Raji (cell line): ENCODE measurements around the gene CTU2.
A peak's percentile ranks its signal among the peaks of the same experiment; 100 is the strongest.

Experiments
- POLR2A ChIP-seq: IDR thresholded peaks from 2 replicates; pipeline ENCODE4 v1.6.1; 2011; ENCODE audit warnings: low read depth, low read length, control low read depth; ENCODE audit not compliant: insufficient read depth

The CTU2 gene

GRCh38 chr16:88698646-88699045, 7.7 kb upstream of the CTU2 start:
- no peak for TF ChIP-seq POLR2A

GRCh38 chr16:88699180-88699579, 7.1 kb upstream of the CTU2 start:
- no peak for TF ChIP-seq POLR2A

DNA sequence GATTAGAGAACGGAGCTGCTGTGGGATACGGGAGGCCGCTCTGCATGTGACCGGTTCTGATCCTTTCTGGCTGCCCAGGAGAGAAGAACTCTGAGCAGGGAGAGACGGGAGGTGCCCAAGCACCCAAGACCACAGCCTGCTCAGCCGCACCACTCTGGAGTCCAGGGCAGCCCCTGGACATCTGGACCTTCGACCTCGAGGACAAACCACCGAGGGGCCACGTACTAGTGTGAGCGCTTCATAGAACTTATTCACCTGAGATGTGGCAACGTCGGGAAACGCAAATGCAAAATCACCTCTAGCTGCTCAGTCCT, 6.0 kb upstream of the CTU2 start:
- TF ChIP-seq POLR2A, result no peak

GRCh38 chr16:88700636-88701482, 5.4 kb upstream of the CTU2 start:
- TF ChIP-seq POLR2A, result 0 out of 2 replicates have a peak, but pooled peaks have one; percentile 23

- no peak for TF ChIP-seq POLR2A
Measured at GRCh38 chr16:88701581-88702370, 4.5 kb upstream of the CTU2 start.

- TF ChIP-seq POLR2A, result no peak
Measured at GRCh38 chr16:88702371-88703210, 3.7 kb upstream of the CTU2 start.

GRCh38 chr16:88703486-88704309, 2.6 kb upstream of the CTU2 start:
- no peak for TF ChIP-seq POLR2A

DNA sequence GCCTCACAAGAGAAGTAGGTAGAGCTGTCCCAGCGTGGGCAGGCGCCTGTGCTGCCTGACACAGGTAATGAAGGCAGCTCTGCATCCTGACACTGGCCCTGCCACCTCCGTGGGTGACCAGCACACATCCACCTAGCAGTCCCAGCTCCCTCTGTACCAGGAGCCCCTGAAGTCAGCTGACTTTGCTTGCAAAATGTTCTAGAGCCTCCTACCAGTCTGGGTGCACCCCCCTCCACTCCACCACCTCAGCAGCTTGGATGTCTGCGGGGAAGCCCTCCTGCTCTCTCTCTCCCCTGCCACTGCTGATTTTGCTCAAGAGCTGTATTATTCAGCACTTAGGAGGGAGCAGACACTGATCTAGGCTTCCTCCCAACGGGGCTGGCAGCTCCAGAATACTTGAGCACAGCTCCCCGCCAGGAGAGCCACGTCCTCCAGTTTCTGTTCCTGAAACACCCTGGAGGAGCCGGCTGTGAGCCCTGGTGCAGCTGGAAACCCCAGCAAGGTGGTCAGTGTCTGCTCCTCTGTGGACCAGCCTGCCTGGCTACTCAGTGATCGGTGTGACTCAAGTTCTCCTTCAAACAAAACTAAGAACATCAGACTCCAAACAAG, 1.1 kb upstream of the CTU2 start:
- no peak for TF ChIP-seq POLR2A

DNA sequence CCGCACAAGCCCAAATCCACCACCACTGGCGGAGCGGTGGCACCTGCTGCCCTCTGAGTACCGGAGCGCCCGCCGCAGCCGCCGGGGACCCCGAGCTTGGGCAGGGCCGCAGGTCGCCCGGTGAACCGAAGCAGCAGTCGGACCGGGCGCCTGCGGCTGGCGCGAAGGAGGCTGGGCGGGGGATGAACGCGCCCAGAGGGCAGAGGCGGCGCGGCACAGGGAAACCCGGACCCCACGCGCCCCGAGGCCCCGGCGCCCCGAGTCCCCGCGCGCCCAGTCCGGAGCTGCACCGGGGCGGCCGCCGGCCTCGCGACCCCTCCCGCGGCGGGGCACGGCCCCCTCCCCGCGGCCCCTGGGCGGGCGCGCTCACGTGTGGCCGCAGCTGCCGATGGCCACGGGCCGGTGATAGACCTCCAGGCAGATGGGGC, 488 bp upstream of the CTU2 start:
- TF ChIP-seq POLR2A, result no peak

GRCh38 chr16:88706965-88707826, 893 bp downstream of the CTU2 start:
- no peak for TF ChIP-seq POLR2A

GRCh38 chr16:88710556-88710955, 4.3 kb downstream of the CTU2 start:
- TF ChIP-seq POLR2A, result no peak

- no peak for TF ChIP-seq POLR2A
Measured at GRCh38 chr16:88711750-88712340, 5.5 kb downstream of the CTU2 start.
